Ascending aorta (tissue), 2 donors: ENCODE measurements around the gene HCK. TPM values are rescaled to one million over a fixed set of nuclear protein-coding genes. Genes with fewer than 3 reads are reported as not detected.

Experiments
- DNase-seq, 2 donors: peaks; one replicate each; pipeline ENCODE4 v3.0.0-alpha.2; 2019; ENCODE audit warnings: low spot score in 2 of 2
- H3K27ac ChIP-seq, 2 donors: fragments of 200-600 bp; sonication (generic); one replicate each; pipeline ENCODE4 v1.5.1; 2016 to 2017; ENCODE audit warnings: mild to moderate bottlenecking in 1 of 2
- H3K27me3 ChIP-seq: fragments of 200-600 bp; sonication (generic); one replicate; pipeline ENCODE4 v1.5.1; 2017
- H3K36me3 ChIP-seq, 2 donors: fragments of 200-600 bp; sonication (generic); one replicate each; pipeline ENCODE4 v1.5.1; 2016
- H3K4me1 ChIP-seq, 2 donors: fragments of 200-600 bp; sonication (generic); one replicate each; pipeline ENCODE4 v1.5.1; 2016 to 2017; ENCODE audit warnings: mild to moderate bottlenecking in 1 of 2
- H3K4me3 ChIP-seq, 2 donors: fragments of 200-600 bp; sonication (generic); one replicate each; pipeline ENCODE4 v1.5.1; 2016 to 2017; ENCODE audit warnings: mild to moderate bottlenecking in 1 of 2
- H3K9me3 ChIP-seq, 2 donors: fragments of 200-600 bp; sonication (generic); one replicate each; pipeline ENCODE4 v1.5.1; 2016
- intact Hi-C: fragments of 100-400 bp; cut with DNase I; formaldehyde crosslinking; loops from one replicate; pipeline ENCODE4 v1.15.1; 2023
- total RNA-seq: library from RNA; depleted of rRNA; stranded (reverse); fragments of >200 nt; gene quantifications from one replicate; pipeline ENCODE4 v1.1.0, GENCODE V29; 2016
- TF ChIP-seq, protein P1 (sequence below), 3 experiments: fragments of 200-600 bp in 2 of 3; fragments of 450-650 bp in 1 of 3; sonication (generic) in 2 of 3; IDR thresholded peaks; one replicate each; pipeline ENCODE4 v1.5.1; 2016 to 2019; ENCODE audit warnings: antibody characterized with exemption in 3 of 3, mild to moderate bottlenecking in 1 of 3, moderate library complexity in 1 of 3

HCK gene
- total RNA-seq, 1 donor from 2014 or later, result 16.8 TPM

DNA sequence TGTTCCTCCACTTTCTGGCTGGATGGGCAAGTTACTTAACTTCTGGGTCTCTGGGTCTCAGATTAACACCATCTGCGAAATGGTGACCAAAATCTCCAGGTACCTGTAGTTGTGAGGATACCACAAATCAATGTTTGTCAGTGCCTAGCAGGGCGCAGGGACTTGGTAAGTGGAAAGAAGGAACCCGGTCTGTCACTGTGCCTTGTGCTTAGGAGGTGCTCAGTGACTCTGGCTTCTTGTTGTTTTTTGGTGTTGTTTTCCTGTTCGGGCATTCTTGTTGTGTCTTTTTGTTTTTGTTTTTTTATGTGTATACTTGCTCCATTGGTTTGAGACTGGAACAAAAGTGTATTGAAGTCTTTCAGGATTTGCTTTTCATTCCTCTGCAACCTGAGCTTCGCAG is 75.3 kb downstream of the HCK start:
- no peak for DNase-seq
- intact Hi-C loops, result no loop called here
- Histone ChIP-seq H3K36me3 (peaks cover 0 to 8% of the 10 kb centered on the region in 2 donors), H3K27me3 (no peaks in the 10 kb centered on the region), H3K4me3 (no peak overlapping the region), H3K9me3 (no peaks in the 10 kb centered on the region), H3K27ac (no peak overlapping the region), H3K4me1 (peaks cover 0 to 7% of the 10 kb centered on the region in 2 donors)
- TF ChIP-seq, protein P1, sequence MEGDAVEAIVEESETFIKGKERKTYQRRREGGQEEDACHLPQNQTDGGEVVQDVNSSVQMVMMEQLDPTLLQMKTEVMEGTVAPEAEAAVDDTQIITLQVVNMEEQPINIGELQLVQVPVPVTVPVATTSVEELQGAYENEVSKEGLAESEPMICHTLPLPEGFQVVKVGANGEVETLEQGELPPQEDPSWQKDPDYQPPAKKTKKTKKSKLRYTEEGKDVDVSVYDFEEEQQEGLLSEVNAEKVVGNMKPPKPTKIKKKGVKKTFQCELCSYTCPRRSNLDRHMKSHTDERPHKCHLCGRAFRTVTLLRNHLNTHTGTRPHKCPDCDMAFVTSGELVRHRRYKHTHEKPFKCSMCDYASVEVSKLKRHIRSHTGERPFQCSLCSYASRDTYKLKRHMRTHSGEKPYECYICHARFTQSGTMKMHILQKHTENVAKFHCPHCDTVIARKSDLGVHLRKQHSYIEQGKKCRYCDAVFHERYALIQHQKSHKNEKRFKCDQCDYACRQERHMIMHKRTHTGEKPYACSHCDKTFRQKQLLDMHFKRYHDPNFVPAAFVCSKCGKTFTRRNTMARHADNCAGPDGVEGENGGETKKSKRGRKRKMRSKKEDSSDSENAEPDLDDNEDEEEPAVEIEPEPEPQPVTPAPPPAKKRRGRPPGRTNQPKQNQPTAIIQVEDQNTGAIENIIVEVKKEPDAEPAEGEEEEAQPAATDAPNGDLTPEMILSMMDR (IDR thresholded peaks at IDR 0.05), result no peak

DNA sequence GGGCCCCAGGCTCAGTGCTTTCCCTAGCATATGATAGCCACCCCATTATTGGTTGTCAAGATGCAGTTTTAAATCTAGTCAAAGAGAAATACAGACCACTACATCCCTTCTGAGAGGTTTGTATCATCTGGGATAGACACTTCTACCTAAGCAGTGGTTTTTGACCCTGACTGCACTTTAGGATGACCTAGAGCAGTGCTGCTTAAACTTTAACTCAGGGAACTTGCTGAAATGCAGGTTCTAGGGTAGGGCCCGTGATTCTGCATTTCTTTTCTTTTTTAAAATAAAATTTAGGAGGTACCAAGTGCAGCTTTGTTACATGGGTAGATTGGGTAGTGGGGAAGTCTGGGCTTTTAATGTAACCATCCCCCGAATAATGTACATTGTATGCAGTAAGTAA is 76.1 kb downstream of the HCK start:
- Histone ChIP-seq H3K9me3 (no peaks in the 10 kb centered on the region), H3K4me3 (no peak overlapping the region), H3K36me3 (peaks cover 0 to 14% of the 10 kb centered on the region in 2 donors), H3K27me3 (no peaks in the 10 kb centered on the region), H3K4me1 (peaks cover 0 to 7% of the 10 kb centered on the region in 2 donors), H3K27ac (no peak overlapping the region)
- intact Hi-C loops, result no loop called here
- TF ChIP-seq, protein P1 (IDR thresholded peaks at IDR 0.05), result no peak
- DNase-seq, result no peak

- Histone ChIP-seq H3K9me3 (no peaks in the 10 kb centered on the region), H3K36me3 (peaks cover 0 to 19% of the 10 kb centered on the region in 2 donors), H3K27ac (no peak overlapping the region), H3K27me3 (no peaks in the 10 kb centered on the region), H3K4me3 (no peak overlapping the region), H3K4me1 (peaks cover 0 to 7% of the 10 kb centered on the region in 2 donors)
- TF ChIP-seq, protein P1 (IDR thresholded peaks at IDR 0.05), result no peak
- DNase-seq, result no peak
- intact Hi-C loops, result no loop called here
Measured at GRCh38 chr20:32129863-32130262, 77.8 kb downstream of the HCK start.

DNA sequence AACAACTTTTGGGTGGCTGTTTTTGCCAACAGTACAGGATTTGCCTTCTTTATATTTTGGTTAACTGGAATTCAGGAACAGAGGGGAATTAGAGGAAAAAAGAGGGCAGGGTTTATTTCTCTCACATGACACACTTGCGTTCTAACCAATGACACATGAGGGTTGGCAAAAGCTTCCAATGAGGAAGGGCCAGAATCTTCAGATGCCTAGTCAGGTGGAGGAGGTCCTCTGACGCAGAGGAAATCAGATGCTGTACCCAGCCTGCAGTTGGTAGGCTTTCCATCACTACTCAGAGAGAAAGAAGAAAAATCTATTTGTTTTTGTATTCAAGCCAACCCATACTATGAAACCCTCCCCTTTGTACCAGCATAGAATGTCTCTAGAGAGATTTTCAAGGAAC is 78.3 kb downstream of the HCK start:
- Histone ChIP-seq H3K36me3 (peaks cover 0 to 16% of the 10 kb centered on the region in 2 donors), H3K27me3 (no peaks in the 10 kb centered on the region), H3K27ac (no peak overlapping the region), H3K9me3 (no peaks in the 10 kb centered on the region), H3K4me1 (peaks cover 0 to 7% of the 10 kb centered on the region in 2 donors), H3K4me3 (no peak overlapping the region)
- peak in 1 of 2 donors; percentile 11 for DNase-seq
- intact Hi-C loops, result no loop called here
- TF ChIP-seq, protein P1 (IDR thresholded peaks at IDR 0.05), result no peak

- TF ChIP-seq, protein P1 (IDR thresholded peaks at IDR 0.05), result no peak
- peaks cover under 1 to 17% of the 10 kb centered on the region in 2 donors for H3K36me3 ChIP-seq
- H3K4me1 ChIP-seq, result peaks cover 0 to 7% of the 10 kb centered on the region in 2 donors
- no peak for DNase-seq
- no peak overlapping the region for H3K4me3 ChIP-seq
- H3K27me3 ChIP-seq, result no peaks in the 10 kb centered on the region
- H3K27ac ChIP-seq, result no peak overlapping the region
- H3K9me3 ChIP-seq, result no peaks in the 10 kb centered on the region
- intact Hi-C loops, result no loop called here
Measured at GRCh38 chr20:32130965-32131364, 78.9 kb downstream of the HCK start.
